Erythroblast (primary cell): ENCODE measurements around the gene ZNF836.

ENCODE experiments used
- GATA1 ChIP-seq: IDR thresholded peaks from 2 replicates; pipeline ENCODE4 v1.6.1; 2011; ENCODE audit warnings: low read depth, mild to moderate bottlenecking, control low read depth, low read length, moderate library complexity
- POLR2A ChIP-seq: IDR thresholded peaks from 2 replicates; pipeline ENCODE4 v1.6.1; 2011; ENCODE audit warnings: mild to moderate bottlenecking, low read length

DNA sequence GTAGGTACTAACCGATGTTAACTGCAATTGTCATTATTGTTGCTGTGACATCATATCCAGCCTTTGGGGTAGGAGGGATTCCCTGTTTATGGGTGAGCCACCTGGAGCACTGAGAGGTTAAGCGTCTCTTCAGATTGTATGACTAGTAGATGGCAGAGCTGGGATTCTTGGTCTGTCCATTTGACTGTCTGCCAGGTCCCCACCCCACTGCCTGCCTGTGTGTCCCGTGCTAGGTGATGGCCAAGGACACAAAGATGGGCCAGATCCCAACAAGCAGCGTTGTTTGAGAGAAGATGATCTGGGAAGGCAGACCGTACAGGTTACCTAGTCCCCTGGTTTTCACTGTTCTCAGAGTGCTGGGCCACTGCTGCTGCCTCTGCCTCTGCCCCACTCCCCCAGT lies 35.1 kb upstream of the ZNF836 start:
- TF ChIP-seq POLR2A = no peak
- TF ChIP-seq GATA1 = no peak
